Mesenchymal stem cell (in vitro differentiated cells and primary cell): ENCODE measurements around the gene CAPN11.
A peak's percentile ranks its signal among the peaks of the same experiment; 100 is the strongest.

Source experiments
- DNase-seq: peaks from one replicate; pipeline ENCODE4 v3.0.0-alpha.2; 2013
- H2AFZ ChIP-seq: one replicate; pipeline ENCODE4 v1.6.1; 2013; ENCODE audit warnings: low read depth, mild to moderate bottlenecking, control low read depth, inconsistent platforms, low read length, moderate library complexity
- H2AK5ac ChIP-seq: 2 replicates; pipeline ENCODE4 v1.6.1; 2013; ENCODE audit warnings: low read length, moderate library complexity, mild to moderate bottlenecking, inconsistent platforms; ENCODE audit not compliant: severe bottlenecking
- H2BK120ac ChIP-seq: one replicate; pipeline ENCODE4 v1.6.1; 2013; ENCODE audit warnings: low read depth, mild to moderate bottlenecking, inconsistent platforms, low read length, moderate library complexity
- H2BK12ac ChIP-seq, 2 experiments: one replicate each; pipeline ENCODE4 v1.6.1; 2013; ENCODE audit warnings: inconsistent platforms in 2 of 2, low read length in 2 of 2, mild to moderate bottlenecking in 2 of 2, moderate library complexity in 2 of 2, control low read depth in 1 of 2
- H2BK15ac ChIP-seq: one replicate; pipeline ENCODE4 v1.6.1; 2013; ENCODE audit warnings: mild to moderate bottlenecking, low read depth, inconsistent platforms; ENCODE audit not compliant: poor library complexity, severe bottlenecking
- H2BK5ac ChIP-seq: 2 replicates; pipeline ENCODE4 v1.6.1; 2013; ENCODE audit warnings: low read depth, mild to moderate bottlenecking, low read length, control low read depth, inconsistent platforms; ENCODE audit not compliant: poor library complexity, severe bottlenecking
- H3K14ac ChIP-seq, 2 experiments: one replicate each; pipeline ENCODE4 v1.6.1; 2013; ENCODE audit warnings: inconsistent platforms in 2 of 2, low read length in 2 of 2, control low read depth in 1 of 2, mild to moderate bottlenecking in 1 of 2, moderate library complexity in 1 of 2
- H3K18ac ChIP-seq, 2 experiments: one replicate each; pipeline ENCODE4 v1.6.1; 2013; ENCODE audit warnings: inconsistent platforms in 2 of 2, low read length in 2 of 2, control low read depth in 1 of 2, low read depth in 1 of 2, mild to moderate bottlenecking in 1 of 2
- H3K23ac ChIP-seq, 2 experiments: one replicate each; pipeline ENCODE4 v1.6.1; 2013; ENCODE audit warnings: inconsistent platforms in 2 of 2, low read length in 2 of 2, mild to moderate bottlenecking in 2 of 2, moderate library complexity in 2 of 2, control low read depth in 1 of 2
- H3K27ac ChIP-seq: 2 replicates; pipeline ENCODE4 v1.5.1; 2013; ENCODE audit warnings: mild to moderate bottlenecking, moderate library complexity, low read length, control low read depth, inconsistent platforms; ENCODE audit not compliant: poor library complexity, severe bottlenecking
- H3K27me3 ChIP-seq, 2 experiments: 2 replicates each; pipeline versions ENCODE4 v1.6.1 to v1.7.0; 2013; ENCODE audit warnings: low read length in 2 of 2, mild to moderate bottlenecking in 2 of 2, moderate library complexity in 2 of 2, control low read depth in 1 of 2, inconsistent platforms in 1 of 2; ENCODE audit not compliant: control insufficient read depth in 1 of 2, insufficient read depth in 1 of 2
- H3K36me3 ChIP-seq, 2 experiments: 2 replicates each; pipeline versions ENCODE4 v1.6.1 to v1.7.0; 2013; ENCODE audit warnings: low read length in 2 of 2, control low read depth in 1 of 2, inconsistent platforms in 1 of 2, low read depth in 1 of 2, mild to moderate bottlenecking in 1 of 2; ENCODE audit not compliant: insufficient read depth in 2 of 2, control insufficient read depth in 1 of 2
- H3K4ac ChIP-seq, 2 experiments: one replicate each; pipeline ENCODE4 v1.6.1; 2013; ENCODE audit warnings: inconsistent platforms in 2 of 2, low read length in 2 of 2, mild to moderate bottlenecking in 2 of 2, moderate library complexity in 2 of 2, control low read depth in 1 of 2, low read depth in 1 of 2
- H3K4me1 ChIP-seq: 2 replicates; pipeline ENCODE4 v1.6.1; 2013; ENCODE audit warnings: low read depth, low read length, control low read depth; ENCODE audit not compliant: control insufficient read depth, insufficient read depth
- H3K4me2 ChIP-seq: 2 replicates; pipeline ENCODE4 v1.6.1; 2013; ENCODE audit warnings: low read length, mild to moderate bottlenecking, inconsistent platforms; ENCODE audit not compliant: poor library complexity, severe bottlenecking
- H3K4me3 ChIP-seq, 2 experiments: 2 replicates each; pipeline versions ENCODE4 v1.5.1 to v1.7.0; 2013; ENCODE audit warnings: low read length in 2 of 2, mild to moderate bottlenecking in 2 of 2, control low read depth in 1 of 2, low read depth in 1 of 2; ENCODE audit not compliant: insufficient read depth in 1 of 2
- H3K79me1 ChIP-seq: replicated peaks from 2 replicates; pipeline ENCODE4 v1.6.1; 2013; ENCODE audit warnings: mild to moderate bottlenecking, control low read depth, low read length, inconsistent platforms; ENCODE audit not compliant: poor library complexity, severe bottlenecking
- H3K9ac ChIP-seq: 2 replicates; pipeline ENCODE4 v1.7.0; 2013; ENCODE audit warnings: mild to moderate bottlenecking, low read length, moderate library complexity
- H3K9me3 ChIP-seq: 2 replicates; pipeline ENCODE4 v1.7.0; 2013; ENCODE audit warnings: mild to moderate bottlenecking, low read length; ENCODE audit not compliant: control insufficient read depth
- H4K8ac ChIP-seq: one replicate; pipeline ENCODE4 v1.6.1; 2013; ENCODE audit warnings: inconsistent platforms, mild to moderate bottlenecking, low read length, moderate library complexity
- H4K91ac ChIP-seq: one replicate; pipeline ENCODE4 v1.6.1; 2013; ENCODE audit warnings: mild to moderate bottlenecking, low read length, inconsistent platforms
- WGBS: methylation state at CpG from one replicate; pipeline ENCODE4 v1.1.7; 2013; ENCODE audit warnings: mixed read lengths; 5-methylcytosine and 5-hydroxymethylcytosine counted together

The CAPN11 gene

DNA sequence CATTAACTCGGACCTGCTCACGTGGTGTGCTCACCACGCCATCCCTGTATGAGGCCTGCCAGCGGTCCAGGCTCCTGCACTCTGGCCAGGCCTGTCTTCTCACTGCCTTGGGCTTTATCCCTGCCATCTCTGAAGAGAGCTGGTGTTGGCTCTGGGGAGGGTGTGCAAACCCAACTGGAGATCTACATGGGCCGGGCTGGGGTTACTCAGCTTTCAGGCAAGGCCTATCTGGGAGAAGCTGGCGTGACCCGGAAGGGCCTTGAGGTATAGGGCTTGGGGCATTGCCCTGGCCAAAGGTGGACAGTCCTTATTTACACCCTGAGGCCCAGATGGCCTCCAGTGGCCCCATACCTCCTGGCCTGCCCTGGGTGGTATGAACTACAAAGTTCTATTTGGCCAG lies 69.8 kb downstream of the CAPN11 start:
- no peak overlapping the region for H2BK120ac ChIP-seq
- H3K27me3 ChIP-seq, result no peaks in the 10 kb centered on the region
- H3K9ac ChIP-seq, result no peak overlapping the region
- WGBS, result 95% methylated on average over 7 of the region's 7 CpGs
- H3K23ac ChIP-seq, result no peak overlapping the region
- H3K9me3 ChIP-seq, result no peaks in the 10 kb centered on the region
- H4K8ac ChIP-seq, result no peak overlapping the region
- no peak overlapping the region for H3K14ac ChIP-seq
- H3K79me1 ChIP-seq, result peaks cover 32% of the 10 kb centered on the region
- no peak overlapping the region for H2BK12ac ChIP-seq
- no peak overlapping the region for H2BK5ac ChIP-seq
- peaks cover 22% of the 10 kb centered on the region for H3K4me1 ChIP-seq
- H3K4ac ChIP-seq, result no peak overlapping the region
- H3K4me2 ChIP-seq, result no peak overlapping the region
- H4K91ac ChIP-seq, result no peak overlapping the region
- H2AFZ ChIP-seq, result no peak overlapping the region
- H3K27ac ChIP-seq, result no peak overlapping the region
- no peak overlapping the region for H3K18ac ChIP-seq
- peaks cover 14 to 50% of the 10 kb centered on the region in 2 experiments for H3K36me3 ChIP-seq
- H3K4me3 ChIP-seq, result no peak overlapping the region
- H2AK5ac ChIP-seq, result no peak overlapping the region
- DNase-seq, result no peak
- no peak overlapping the region for H2BK15ac ChIP-seq

DNA sequence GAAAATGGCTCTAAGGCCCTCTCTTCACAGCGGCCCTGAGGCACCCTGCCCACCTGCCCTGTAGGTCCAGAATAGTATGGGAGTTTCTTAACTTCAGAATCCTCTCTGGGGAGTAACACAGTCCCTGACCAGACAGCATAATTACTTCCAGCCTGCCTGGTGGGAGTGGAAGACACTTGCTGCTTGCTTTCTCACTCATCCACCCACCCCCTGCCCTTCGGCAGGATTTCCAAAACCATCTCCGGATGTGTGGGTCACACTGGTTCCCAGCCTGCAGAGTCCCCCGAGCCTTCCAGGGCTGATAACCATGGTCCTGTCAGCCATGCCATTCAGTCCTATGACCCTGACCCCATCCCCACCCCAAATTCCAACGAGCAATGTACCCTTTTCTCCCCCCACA lies 70.2 kb downstream of the CAPN11 start:
- no peak for DNase-seq
- 94% methylated on average over 5 of the region's 5 CpGs for WGBS

DNA sequence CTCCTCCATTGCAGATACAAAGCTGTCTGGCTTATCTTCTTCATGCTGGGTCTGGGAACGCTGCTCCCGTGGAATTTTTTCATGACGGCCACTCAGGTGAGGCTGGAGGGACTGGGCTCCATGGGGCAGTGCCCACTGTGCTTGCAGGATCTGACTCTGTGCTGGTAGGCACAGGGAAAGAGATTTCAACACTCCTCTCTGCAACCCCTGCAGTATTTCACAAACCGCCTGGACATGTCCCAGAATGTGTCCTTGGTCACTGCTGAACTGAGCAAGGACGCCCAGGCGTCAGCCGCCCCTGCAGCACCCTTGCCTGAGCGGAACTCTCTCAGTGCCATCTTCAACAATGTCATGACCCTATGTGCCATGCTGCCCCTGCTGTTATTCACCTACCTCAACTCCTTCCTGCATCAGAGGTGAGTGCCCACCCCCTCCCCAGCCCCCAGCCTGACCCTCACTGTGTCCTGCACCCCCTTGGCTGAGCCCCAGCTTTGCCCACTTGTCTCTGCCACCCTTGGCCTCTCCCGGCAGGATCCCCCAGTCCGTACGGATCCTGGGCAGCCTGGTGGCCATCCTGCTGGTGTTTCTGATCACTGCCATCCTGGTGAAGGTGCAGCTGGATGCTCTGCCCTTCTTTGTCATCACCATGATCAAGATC lies 70.9 kb downstream of the CAPN11 start:
- no peak overlapping the region for H2BK12ac ChIP-seq
- H3K9me3 ChIP-seq, result no peaks in the 10 kb centered on the region
- H2BK5ac ChIP-seq, result no peak overlapping the region
- no peaks in the 10 kb centered on the region for H3K27me3 ChIP-seq
- no peak overlapping the region for H3K27ac ChIP-seq
- H4K91ac ChIP-seq, result no peak overlapping the region
- H3K23ac ChIP-seq, result no peak overlapping the region
- no peak overlapping the region for H3K18ac ChIP-seq
- H2BK120ac ChIP-seq, result no peak overlapping the region
- H3K9ac ChIP-seq, result no peak overlapping the region
- peaks cover 21% of the 10 kb centered on the region for H3K4me1 ChIP-seq
- H2BK15ac ChIP-seq, result no peak overlapping the region
- no peak overlapping the region for H2AK5ac ChIP-seq
- no peak for DNase-seq
- H3K4me3 ChIP-seq, result no peak overlapping the region
- no peak overlapping the region for H3K4ac ChIP-seq
- peaks cover 28% of the 10 kb centered on the region for H3K79me1 ChIP-seq
- H3K4me2 ChIP-seq, result no peak overlapping the region
- H2AFZ ChIP-seq, result no peak overlapping the region
- no peak overlapping the region for H4K8ac ChIP-seq
- no peak overlapping the region for H3K14ac ChIP-seq
- H3K36me3 ChIP-seq, result peaks cover 14 to 54% of the 10 kb centered on the region in 2 experiments
- 94% methylated on average over 11 of the region's 11 CpGs for WGBS

More for the DNA sequence above, 70.2 kb downstream of the CAPN11 start:
- Histone ChIP-seq H3K4me2 (no peak overlapping the region), H3K4me3 (no peak overlapping the region), H2BK12ac (no peak overlapping the region), H4K8ac (no peak overlapping the region), H4K91ac (no peak overlapping the region), H2BK120ac (no peak overlapping the region), H3K23ac (no peak overlapping the region), H3K27ac (no peak overlapping the region), H3K18ac (no peak overlapping the region), H3K4ac (no peak overlapping the region), H3K4me1 (peaks cover 20% of the 10 kb centered on the region), H3K79me1 (peaks cover 32% of the 10 kb centered on the region), H2AFZ (no peak overlapping the region), H3K9me3 (no peaks in the 10 kb centered on the region), H2BK15ac (no peak overlapping the region), H2AK5ac (no peak overlapping the region), H3K27me3 (no peaks in the 10 kb centered on the region), H3K36me3 (peaks cover 14 to 54% of the 10 kb centered on the region in 2 experiments), H3K9ac (no peak overlapping the region), H3K14ac (no peak overlapping the region), H2BK5ac (no peak overlapping the region)

DNA sequence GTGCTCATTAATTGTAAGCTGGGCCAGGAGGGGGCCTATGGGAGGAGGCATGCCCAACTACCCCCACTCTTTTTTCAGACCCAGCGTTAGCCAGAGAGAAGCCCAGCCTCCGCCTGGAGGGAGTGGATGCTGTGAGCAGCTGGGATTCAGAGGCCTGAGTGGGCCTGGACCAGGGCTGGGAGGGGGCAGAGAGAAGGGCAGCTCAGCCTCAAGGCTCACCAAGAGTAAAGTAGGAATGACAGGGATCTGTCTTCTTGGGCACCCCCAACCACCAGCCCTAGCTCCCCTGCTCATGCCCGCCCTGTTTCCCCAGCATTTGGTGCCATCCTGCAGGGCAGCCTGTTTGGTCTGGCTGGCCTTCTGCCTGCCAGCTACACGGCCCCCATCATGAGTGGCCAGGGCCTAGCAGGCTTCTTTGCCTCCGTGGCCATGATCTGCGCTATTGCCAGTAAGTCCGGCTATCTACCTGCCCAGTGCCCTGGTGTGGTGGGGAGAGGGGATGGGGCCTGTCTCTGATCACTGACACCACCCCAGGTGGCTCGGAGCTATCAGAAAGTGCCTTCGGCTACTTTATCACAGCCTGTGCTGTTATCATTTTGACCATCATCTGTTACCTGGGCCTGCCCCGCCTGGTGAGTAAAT lies 71.5 kb downstream of the CAPN11 start:
- peaks cover 14 to 54% of the 10 kb centered on the region in 2 experiments for H3K36me3 ChIP-seq
- no peak overlapping the region for H3K9ac ChIP-seq
- H3K79me1 ChIP-seq, result peaks cover 22% of the 10 kb centered on the region
- no peak for DNase-seq
- H3K27ac ChIP-seq, result no peak overlapping the region
- H3K4me3 ChIP-seq, result no peak overlapping the region
- H2BK120ac ChIP-seq, result no peak overlapping the region
- H4K8ac ChIP-seq, result no peak overlapping the region
- peaks cover 22% of the 10 kb centered on the region for H3K4me1 ChIP-seq
- H3K18ac ChIP-seq, result no peak overlapping the region
- no peak overlapping the region for H3K4me2 ChIP-seq
- no peak overlapping the region for H2BK12ac ChIP-seq
- H3K4ac ChIP-seq, result no peak overlapping the region
- no peak overlapping the region for H2BK5ac ChIP-seq
- no peak overlapping the region for H2AK5ac ChIP-seq
- no peak overlapping the region for H4K91ac ChIP-seq
- H3K23ac ChIP-seq, result no peak overlapping the region
- peak overlapping the region in 1 of 2 experiments; percentile 20 for H3K14ac ChIP-seq
- H3K9me3 ChIP-seq, result no peaks in the 10 kb centered on the region
- no peak overlapping the region for H2BK15ac ChIP-seq
- H3K27me3 ChIP-seq, result no peaks in the 10 kb centered on the region
- WGBS, result 97% methylated on average over 8 of the region's 10 CpGs
- H2AFZ ChIP-seq, result no peak overlapping the region
